ENCODE results near the gene HDAC1.

DNA sequence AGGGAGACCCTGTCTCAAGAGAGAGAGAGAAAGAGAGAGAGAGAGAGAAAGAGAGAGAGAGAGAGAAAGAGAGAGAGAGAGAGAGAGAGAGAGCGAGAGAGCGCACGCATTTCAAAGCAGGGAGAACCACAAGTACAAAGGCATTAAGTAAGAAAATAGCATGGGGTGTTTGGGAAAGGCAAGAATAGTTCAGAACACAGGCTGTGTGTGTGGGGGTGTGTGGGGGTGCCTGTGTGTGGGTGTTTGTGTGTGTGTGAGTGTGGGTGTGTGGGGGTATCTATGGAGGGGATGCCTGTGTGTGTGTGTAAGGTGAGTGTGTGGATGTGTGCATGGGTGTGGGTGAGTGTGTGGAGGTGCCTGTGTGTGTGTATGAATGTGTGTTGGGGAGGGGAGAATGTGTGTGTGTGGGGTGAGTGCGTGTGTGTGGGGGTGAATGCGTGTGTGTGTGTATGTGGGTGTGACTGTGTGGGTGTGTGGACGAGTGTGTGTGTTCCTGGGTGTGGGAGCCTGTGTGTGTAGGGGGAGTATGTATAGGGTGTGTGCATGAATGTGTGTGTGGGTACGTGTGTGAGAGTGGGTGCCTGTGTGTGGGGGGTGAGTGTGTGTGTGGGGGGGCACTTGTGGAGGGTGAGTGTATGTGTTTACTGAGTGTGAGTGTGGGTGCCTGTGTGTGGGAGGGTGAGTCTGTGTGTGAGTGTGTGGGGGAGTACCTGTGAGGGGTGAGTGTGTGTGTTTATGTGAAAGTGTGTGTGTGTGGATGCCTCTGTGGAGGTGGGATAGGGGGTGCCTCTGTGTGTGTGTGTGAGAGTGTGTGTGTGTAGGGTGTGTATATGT is 19.1 kb upstream of the HDAC1 start:
- TF ChIP-seq, protein P1, sequence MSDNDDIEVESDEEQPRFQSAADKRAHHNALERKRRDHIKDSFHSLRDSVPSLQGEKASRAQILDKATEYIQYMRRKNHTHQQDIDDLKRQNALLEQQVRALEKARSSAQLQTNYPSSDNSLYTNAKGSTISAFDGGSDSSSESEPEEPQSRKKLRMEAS (IDR thresholded peaks at IDR 0.05): no peak
- TF ChIP-seq, protein P2, sequence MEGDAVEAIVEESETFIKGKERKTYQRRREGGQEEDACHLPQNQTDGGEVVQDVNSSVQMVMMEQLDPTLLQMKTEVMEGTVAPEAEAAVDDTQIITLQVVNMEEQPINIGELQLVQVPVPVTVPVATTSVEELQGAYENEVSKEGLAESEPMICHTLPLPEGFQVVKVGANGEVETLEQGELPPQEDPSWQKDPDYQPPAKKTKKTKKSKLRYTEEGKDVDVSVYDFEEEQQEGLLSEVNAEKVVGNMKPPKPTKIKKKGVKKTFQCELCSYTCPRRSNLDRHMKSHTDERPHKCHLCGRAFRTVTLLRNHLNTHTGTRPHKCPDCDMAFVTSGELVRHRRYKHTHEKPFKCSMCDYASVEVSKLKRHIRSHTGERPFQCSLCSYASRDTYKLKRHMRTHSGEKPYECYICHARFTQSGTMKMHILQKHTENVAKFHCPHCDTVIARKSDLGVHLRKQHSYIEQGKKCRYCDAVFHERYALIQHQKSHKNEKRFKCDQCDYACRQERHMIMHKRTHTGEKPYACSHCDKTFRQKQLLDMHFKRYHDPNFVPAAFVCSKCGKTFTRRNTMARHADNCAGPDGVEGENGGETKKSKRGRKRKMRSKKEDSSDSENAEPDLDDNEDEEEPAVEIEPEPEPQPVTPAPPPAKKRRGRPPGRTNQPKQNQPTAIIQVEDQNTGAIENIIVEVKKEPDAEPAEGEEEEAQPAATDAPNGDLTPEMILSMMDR (IDR thresholded peaks at IDR 0.05; ENCODE audit: low read depth, low read length, missing input control): no peak
- no peak for TF ChIP-seq YY1 (IDR thresholded peaks at IDR 0.05)
- no peak for TF ChIP-seq SP1 (IDR thresholded peaks at IDR 0.05)
- no peak for TF ChIP-seq JUND (IDR thresholded peaks at IDR 0.05)

Measured in liver (tissue), 3 donors.